Activated CD4-positive, alpha-beta T cell treated with anti-CD3 and anti-CD28 coated beads, Interleukin-2, Interleukin-4, amounts not matched to agents 100 ng/mL and 50 ng/mL, durations not matched to agents 16 hours and 8 hours (primary cell): Measurements from ENCODE around the gene IQCM.

Experiments used
- DNase-seq: peaks from one replicate; pipeline ENCODE4 v3.0.0-alpha.2; 2020; ENCODE audit warnings: low spot score

Gene IQCM

GRCh38 chr4:149781150-149781549, 34.5 kb downstream of the IQCM start:
- DNase-seq = no peak

DNA sequence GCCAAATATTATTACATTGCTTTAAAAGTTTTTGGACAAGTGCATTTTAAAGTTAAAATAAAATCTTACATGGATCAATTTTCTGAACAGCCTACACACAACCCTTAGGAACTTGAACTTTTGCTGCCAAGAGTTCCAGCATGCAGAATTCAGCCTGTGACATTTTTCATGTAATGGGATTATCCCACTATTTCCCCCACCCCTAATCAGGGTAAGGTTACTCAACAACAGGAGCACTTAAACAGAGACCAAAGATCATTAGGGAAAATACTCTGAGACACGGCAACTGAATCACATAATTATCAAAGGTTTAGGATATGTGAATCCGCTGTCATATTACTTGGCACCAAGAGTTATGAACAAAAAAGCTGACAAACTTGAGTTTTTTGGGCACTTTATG, 47.2 kb downstream of the IQCM start:
- no peak for DNase-seq

DNA sequence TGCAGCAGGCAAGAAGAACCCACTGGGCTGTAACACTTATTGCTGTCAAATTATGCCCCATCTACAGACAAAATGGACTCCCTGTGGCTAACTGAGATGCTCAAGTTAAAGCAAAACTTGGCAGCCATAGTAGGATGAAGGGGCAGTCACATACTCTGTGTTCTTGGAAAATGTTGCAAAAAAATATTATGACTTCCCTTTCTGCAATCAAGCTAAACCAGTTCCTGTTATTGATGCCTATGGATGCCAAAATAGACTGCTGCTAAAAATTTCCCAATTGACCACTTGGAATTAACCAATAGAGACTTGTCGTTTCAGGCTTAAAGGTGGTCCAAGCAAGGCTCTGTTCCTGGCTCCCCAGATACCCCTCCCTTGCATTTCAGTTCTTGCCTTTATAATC, 49.5 kb downstream of the IQCM start:
- no peak for DNase-seq

DNA sequence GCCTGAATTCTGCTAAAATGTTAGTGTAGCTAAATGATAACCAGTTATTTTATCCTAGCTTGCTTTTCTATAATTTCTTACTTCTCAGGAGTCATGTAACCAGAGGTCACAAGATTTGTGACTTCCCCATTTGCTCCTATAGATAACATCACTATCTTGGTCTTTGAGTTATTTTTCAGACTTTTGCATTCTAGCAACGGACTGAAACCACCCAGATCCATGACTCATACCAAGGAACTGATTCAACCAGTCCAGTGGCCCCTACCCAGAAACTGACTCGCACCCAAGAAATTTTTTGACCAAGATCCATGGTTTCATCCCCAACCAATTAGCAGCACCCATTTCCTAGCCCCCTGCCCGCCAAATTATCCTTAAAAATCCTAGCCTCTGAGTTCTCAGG, 50.0 kb downstream of the IQCM start:
- DNase-seq = no peak

DNA sequence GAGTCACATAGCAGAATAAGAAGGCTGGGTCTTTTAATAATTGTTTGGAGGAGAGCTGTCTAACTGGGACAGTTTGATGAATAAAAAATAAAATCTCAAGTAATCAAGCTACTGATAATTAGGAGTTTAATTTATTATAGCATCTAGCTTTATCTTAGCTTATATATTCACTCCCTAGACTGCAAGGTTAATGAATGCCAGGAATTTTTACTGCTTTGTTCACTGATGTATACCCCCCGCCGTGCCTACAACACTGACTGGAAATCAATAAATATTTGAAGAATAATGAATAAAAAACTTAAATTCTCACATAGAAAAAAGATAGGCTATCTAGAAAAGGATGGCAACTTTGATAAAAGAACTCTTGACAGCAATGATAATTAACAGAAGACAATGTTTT, 59.7 kb downstream of the IQCM start:
- DNase-seq = no peak

DNA sequence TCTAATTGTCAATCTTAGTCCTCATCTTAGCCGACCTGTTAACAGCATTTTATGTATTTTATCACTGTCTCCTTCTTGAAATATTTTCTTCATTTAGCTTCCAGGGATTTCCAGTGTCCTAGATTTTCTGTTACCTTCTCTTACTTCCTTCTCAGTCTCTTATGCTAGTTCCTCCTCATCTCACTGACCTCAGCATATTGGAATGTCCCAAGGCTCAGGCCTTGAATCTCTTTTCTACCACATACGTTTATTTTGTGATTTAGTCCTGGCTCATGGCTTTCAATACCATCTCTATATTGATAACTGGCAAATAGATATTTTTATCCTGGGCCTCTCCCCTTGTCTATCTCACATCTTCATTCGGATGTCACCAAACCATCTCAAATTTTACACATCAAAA, 61.1 kb downstream of the IQCM start:
- DNase-seq = no peak

GRCh38 chr4:149752729-149753128, 62.9 kb downstream of the IQCM start:
- DNase-seq = no peak

DNA sequence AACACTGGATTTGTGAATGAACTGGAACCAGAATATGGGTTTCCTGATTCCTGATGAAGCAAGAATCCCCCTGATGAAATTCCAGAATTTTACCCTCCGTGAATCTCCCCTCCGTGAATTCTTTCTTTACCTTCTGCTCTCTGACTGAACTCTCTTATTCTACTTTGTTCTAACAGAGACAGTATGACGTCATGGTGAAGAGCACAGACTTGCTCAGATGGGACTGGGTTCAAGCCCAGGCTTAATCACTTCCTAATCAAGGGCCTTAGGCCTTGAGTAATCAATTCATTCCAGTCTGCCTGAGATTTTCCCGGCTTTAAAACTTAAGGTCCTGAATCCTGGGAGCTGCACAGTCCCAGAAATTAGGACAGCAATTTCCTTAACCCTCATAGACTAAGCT, 64.5 kb downstream of the IQCM start:
- DNase-seq = no peak

GRCh38 chr4:149749784-149750183, 65.9 kb downstream of the IQCM start:
- DNase-seq = no peak

DNA sequence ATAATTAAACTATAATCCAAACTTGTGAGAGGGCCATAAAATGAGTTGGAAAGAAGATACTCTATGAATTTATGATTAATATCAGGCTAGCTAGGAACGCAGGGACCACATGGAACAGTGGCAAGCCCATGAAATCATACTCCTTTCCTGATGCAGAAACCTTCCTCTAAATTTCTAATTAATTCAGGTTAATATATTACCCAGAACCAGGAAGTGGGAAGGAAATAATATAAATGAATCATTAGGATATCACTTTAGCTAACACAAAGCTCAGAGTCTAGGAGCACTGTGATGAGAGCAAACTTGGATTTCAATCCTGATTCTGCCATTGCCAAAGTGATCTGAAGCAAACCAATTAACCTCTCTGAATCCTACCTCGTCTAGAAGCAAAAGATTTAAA, 68.0 kb downstream of the IQCM start:
- DNase-seq = no peak

DNA sequence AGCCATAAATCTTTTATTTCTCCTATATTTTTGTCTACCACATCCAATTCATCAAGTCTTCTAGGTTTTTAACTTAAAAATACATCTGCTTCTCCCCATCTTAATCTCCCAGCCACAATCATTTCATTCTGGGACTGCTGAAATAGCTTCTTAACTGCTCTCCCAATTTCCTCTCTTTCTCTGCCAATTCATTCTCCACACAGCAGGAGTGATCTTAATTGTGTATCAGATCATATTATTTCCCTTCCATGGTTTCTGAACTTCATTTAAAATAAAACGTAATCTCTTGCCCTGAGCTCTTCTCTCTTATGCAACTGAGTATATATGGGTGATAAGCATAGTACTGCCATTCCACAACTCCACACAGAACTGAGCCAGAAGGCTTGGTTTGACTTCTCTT, 69.4 kb downstream of the IQCM start:
- DNase-seq = no peak

DNA sequence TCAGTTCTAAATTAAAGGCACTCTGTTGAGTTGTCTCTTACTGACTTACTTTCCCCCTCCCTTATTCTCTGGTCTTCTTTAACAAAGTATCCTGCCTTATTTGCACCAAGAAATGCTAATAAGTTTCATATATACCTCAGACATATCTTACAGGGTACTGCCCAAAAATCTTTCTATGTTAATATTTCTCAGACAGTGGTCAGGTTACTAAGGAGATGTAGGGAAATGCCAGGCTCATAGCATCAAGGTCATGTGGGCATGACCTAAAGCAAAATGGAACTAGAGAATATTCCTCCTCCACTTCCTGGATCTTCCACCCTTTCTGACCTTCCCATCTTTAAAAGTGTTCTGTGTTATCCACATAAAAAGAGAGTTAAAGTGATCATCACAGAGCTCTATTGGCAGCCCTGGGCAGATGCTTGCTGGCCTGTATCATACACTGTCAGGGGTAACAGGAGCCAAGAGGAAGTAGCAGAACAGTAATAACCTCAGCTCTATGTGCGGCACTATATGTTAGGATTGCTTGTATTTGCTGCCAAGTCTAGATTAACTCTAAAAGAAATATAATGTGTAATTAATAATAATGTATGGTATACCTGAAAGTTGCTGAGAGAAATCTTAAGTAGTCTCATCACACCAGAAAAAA, 74.3 kb downstream of the IQCM start:
- no peak for DNase-seq

DNA sequence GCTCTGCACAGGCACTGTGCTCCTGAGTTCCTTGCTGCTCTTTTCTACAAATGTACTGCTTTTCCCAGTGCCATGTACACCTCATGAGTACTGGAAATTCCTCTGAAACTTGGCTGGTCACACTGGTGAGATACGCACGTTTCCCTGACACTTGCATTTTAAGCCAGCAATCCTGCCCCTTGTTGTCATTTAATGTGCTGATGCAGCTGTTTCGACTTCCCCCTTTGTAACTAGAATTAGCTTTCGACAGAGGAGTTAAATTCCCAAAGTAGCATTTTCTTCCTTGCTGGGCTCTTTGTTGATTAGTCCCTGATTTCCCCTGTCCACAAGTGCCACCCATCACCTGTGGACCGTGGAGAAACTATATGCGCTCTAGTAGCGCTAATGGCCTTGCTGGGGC, 77.5 kb downstream of the IQCM start:
- DNase-seq = no peak

DNA sequence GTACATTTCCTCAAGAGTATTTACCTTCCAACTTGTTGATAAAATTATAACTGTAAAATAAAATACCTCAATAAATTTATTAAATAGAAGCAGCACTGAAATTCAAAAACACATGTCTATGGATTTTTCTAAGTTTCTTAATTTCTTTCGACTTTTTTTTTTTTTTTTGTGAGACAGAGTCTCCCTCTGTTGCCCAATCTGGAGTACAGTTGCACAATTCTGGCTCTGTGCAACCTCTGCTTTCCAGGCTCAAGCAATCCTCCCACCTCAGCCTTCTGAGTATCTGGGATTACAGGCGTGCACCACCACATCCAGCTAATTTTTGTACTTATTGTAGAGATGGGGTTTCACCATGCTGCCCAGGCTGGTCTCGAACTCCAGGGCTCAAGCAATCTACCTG, 79.8 kb downstream of the IQCM start:
- DNase-seq = no peak

DNA sequence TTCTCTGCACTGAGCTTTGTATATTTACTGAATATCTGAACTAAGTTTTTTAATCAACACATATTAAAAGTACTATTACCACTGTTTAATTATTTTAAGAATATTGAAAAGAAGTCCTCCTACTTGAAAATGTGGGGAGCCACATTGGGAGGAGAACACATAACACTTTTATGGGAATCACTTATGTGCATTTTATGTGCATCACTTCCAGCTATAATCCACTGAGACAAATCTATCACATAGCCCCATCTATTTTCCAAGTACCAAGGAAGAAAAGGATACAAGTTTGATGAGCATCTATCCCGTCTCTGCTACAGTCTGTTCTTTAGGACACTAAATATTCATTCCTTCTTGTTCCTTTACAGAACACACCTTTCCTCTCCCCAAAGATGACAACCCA, 87.2 kb downstream of the IQCM start:
- DNase-seq = no peak

DNA sequence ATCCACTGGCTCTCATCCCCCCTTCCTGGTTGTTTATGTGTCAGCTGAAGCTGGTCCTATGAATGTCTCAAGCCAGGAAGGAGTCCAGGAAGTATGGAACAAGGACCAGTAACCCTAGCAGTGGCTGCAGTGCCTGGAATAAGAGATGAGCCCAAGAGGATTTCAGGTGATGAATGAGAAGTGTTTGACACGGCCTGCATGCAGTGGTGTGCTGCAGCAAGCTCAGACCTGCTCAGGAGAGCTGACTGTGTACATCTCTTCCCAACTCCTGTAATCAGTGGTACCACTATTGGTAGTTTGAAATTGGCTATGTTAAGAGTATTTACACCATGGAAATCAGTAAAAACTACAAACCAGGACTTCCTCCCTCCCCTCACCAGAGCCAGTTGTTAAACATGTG, 88.0 kb downstream of the IQCM start:
- DNase-seq = no peak

GRCh38 chr4:149723065-149723464, 92.6 kb downstream of the IQCM start:
- DNase-seq = no peak

GRCh38 chr4:149719806-149720205, 95.8 kb downstream of the IQCM start:
- DNase-seq = no peak

DNA sequence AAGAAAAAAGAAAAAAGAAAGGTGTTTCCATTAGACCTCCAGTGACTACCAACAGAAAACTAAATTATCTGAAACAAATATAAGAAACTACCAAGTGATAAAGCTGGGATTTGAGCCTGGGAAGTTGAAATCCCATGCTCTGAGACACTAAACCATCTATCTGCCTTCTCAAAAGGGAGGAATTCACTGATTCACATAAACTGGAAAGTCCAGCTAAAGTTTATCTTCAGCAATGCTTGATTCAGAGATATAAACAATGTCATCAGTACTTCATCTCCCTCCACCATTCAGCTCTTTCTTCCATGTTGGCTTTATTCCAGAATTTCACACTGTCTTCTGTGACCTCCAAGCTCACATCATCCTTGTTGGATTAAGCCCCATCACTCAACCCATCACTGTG, 96.3 kb downstream of the IQCM start:
- no peak for DNase-seq

DNA sequence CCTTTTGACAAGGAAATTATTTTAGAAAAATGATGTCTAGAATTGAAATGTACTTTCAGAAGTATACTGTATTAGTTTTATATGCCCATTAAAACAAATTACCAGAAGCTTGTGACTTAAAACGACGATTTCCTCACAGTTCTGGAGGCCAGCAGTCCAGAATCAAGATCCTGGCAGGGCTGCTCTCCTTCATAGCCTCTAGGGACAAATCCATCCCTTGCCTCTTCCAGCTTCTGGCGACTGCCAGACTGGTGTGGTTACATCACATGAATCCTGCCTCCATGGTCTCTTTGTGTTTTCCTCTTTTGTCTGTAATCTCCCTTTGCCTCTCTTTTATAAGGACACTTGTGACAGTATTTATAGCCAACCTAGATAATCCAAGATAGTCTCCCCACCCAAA, 97.1 kb downstream of the IQCM start:
- no peak for DNase-seq

DNA sequence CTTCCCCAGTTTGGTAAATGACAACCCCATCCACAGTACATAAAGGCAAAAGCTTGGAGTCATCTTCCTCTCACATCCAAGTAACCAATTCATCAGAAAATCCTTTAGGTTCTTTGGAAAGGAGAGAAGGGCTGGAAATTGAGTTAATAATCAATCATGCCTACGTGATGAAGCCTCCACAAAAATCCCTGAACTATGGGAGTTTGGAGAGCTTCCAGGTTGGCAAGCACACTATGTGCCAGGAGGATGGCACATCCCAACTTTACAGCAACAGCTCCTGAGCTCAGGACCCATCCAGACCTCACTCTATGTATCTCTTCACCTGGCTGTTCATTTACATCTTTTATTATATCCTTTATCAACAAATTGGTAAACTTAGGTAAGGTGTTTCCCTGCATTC, 98.9 kb downstream of the IQCM start:
- DNase-seq = no peak

DNA sequence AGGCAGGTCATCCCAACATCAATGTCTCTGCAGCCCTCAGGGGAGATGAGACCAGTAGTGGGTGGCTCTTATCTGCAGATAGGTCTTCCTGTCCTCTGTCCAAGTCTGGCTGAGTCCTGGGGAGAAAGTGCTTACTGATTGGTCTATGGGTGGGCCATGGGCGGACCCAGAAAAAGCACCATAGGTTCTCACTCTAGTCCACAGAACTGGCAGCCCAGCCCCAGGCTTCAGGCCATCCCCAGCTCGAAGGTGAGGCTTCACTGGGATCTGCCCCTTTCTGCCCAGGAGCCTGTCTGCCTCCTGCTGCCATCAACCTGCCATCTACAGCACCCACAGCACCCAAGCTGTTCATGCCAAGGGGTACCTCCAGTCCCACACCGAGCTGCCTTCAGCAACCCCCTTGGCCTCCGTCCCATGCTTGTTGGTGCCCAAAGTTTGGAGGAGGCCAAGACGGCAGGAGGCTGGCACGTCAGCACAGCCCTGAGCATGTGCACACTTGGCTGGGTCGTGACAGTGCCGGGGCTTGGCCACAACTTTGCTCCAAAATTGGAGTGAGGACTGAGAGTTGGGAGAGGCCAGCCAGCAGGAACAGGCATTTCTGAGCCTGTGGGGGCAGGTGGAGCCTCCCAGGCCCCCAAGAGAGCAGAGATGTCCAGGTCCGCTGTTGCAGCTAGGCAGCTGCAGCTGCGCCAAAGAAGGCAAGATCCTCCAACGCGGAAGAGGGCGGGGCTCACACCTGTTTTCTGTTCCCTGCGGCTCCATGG, 99.6 kb downstream of the IQCM start:
- DNase-seq = no peak

GRCh38 chr4:149713031-149713430, 102.6 kb downstream of the IQCM start:
- DNase-seq = no peak
